Measurements from ENCODE around the gene DNMBP. TPM values are rescaled to one million over a fixed set of nuclear protein-coding genes. Genes with fewer than 3 reads are reported as not detected.

Gene DNMBP
- total RNA-seq, 1 experiment from 2014 or later, result 19.7 TPM

DNA sequence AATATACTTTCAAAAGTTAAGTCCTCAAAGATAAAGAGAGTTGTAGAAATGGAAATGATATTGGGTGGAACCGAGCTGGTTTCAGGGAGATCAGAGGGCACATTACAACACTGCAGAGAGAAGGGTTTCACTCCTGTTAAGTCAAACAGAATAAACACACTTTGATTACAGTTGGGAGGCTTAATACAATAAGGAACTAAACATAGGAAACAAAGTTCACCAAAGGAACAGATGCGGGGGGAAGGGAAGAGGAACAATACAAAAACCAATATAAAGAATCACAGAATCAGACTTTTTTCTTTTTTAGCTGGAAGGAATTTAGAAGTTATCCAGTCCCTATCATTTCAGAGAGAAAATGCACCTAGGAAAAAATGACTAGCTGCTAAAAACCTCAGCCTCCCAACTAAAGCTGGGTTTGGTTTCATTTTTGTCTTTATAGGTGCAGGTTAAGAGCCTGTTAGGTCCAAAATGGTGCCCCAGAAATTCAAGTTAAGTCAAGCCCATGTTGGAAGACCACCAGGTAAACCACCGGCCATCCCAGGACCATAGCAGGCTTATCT, 81.9 kb downstream of the DNMBP start:
- peaks cover 54% of the 10 kb centered on the region for H3K4me1 Mint-ChIP-seq
- TF ChIP-seq, protein P1, sequence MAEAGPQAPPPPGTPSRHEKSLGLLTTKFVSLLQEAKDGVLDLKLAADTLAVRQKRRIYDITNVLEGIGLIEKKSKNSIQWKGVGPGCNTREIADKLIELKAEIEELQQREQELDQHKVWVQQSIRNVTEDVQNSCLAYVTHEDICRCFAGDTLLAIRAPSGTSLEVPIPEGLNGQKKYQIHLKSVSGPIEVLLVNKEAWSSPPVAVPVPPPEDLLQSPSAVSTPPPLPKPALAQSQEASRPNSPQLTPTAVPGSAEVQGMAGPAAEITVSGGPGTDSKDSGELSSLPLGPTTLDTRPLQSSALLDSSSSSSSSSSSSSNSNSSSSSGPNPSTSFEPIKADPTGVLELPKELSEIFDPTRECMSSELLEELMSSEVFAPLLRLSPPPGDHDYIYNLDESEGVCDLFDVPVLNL (CRISPR knock-in tag; IDR thresholded peaks at IDR 0.05; ENCODE audit: borderline replicate concordance, low read depth), result no peak
- 0 out of 2 replicates have a peak, but pooled peaks have one; percentile 23 for TF ChIP-seq GABPB1 (CRISPR knock-in tag; IDR thresholded peaks at IDR 0.05)
- TF ChIP-seq, protein P2, sequence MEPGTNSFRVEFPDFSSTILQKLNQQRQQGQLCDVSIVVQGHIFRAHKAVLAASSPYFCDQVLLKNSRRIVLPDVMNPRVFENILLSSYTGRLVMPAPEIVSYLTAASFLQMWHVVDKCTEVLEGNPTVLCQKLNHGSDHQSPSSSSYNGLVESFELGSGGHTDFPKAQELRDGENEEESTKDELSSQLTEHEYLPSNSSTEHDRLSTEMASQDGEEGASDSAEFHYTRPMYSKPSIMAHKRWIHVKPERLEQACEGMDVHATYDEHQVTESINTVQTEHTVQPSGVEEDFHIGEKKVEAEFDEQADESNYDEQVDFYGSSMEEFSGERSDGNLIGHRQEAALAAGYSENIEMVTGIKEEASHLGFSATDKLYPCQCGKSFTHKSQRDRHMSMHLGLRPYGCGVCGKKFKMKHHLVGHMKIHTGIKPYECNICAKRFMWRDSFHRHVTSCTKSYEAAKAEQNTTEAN (CRISPR knock-in tag; IDR thresholded peaks at IDR 0.05), result no peak
- TF ChIP-seq ZNF317 (CRISPR knock-in tag; IDR thresholded peaks at IDR 0.05; ENCODE audit: borderline replicate concordance, low read depth), result no peak
- TF ChIP-seq STAT6 (CRISPR knock-in tag; conservative IDR thresholded peaks at IDR 0.05; ENCODE audit: low read depth), result no peak
- TF ChIP-seq, protein P3, sequence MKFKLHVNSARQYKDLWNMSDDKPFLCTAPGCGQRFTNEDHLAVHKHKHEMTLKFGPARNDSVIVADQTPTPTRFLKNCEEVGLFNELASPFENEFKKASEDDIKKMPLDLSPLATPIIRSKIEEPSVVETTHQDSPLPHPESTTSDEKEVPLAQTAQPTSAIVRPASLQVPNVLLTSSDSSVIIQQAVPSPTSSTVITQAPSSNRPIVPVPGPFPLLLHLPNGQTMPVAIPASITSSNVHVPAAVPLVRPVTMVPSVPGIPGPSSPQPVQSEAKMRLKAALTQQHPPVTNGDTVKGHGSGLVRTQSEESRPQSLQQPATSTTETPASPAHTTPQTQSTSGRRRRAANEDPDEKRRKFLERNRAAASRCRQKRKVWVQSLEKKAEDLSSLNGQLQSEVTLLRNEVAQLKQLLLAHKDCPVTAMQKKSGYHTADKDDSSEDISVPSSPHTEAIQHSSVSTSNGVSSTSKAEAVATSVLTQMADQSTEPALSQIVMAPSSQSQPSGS (CRISPR knock-in tag; IDR thresholded peaks at IDR 0.05; ENCODE audit: borderline replicate concordance, low read depth), result no peak
- no peak for TF ChIP-seq GTF2I (CRISPR knock-in tag; conservative IDR thresholded peaks at IDR 0.05)
- TF ChIP-seq JAZF1 (CRISPR knock-in tag; IDR thresholded peaks at IDR 0.05), result no peak
- TF ChIP-seq ZBTB21 (CRISPR knock-in tag; IDR thresholded peaks at IDR 0.05; ENCODE audit: borderline replicate concordance), result no peak
- ChIA-PET CTCF (interaction anchor here (0.5 to 1.3 kb wide), 3 partner anchors 39 to 118 kb away, joined by 3 to 4 read pairs (median 3); no protein-coding TSS in a partner anchor), POLR2A (interaction anchor here (2.2 kb wide), 1 partner anchor 14 kb away, joined by 6 read pairs; no protein-coding TSS in a partner anchor)
- no peak for DNase-seq (ENCODE audit: low spot score)
- H3K36me3 Mint-ChIP-seq, result no peaks in the 10 kb centered on the region
- no peaks in the 10 kb centered on the region for H3K27me3 Mint-ChIP-seq (ENCODE audit: low read depth)
- 0 out of 2 replicates have a peak, but pooled peaks cover 3% of the 10 kb centered on the region for H3K9me3 Mint-ChIP-seq
- H3K4me3 Mint-ChIP-seq, result peak overlapping the region; percentile 22; the same call in 1 of the 2 replicates
- ATAC-seq, result no peak
- 0 out of 2 replicates have a peak overlapping the region, but pooled peaks have one; percentile 5 for H3K27ac Mint-ChIP-seq

- H3K27me3 Mint-ChIP-seq (ENCODE audit: low read depth), result no peaks in the 10 kb centered on the region
- CTCF ChIA-PET, result interaction anchor here (0.5 to 1.3 kb wide), 5 partner anchors 39 to 119 kb away, joined by 3 to 4 read pairs (median 3); partner anchors contain the start of gene DNMBP
- no peak for ATAC-seq
- peak overlapping the region; percentile 72 for H3K27ac Mint-ChIP-seq
- peaks cover 54% of the 10 kb centered on the region for H3K4me1 Mint-ChIP-seq
- 0 out of 2 replicates have a peak overlapping the region, but pooled peaks have one; percentile 14 for H3K4me3 Mint-ChIP-seq
- H3K9me3 Mint-ChIP-seq, result 0 out of 2 replicates have a peak, but pooled peaks cover 3% of the 10 kb centered on the region
- POLR2A ChIA-PET, result interaction anchor here (2.2 kb wide), 1 partner anchor 13 kb away, joined by 6 read pairs; no protein-coding TSS in a partner anchor
- no peak for DNase-seq (ENCODE audit: low spot score)
- H3K36me3 Mint-ChIP-seq, result no peaks in the 10 kb centered on the region
- no peak for TF ChIP-seq HMGXB4 (CRISPR knock-in tag; IDR thresholded peaks at IDR 0.05)
- TF ChIP-seq FOXP1 (CRISPR knock-in tag; IDR thresholded peaks at IDR 0.05; ENCODE audit: borderline replicate concordance), result no peak
- TF ChIP-seq, protein P4, sequence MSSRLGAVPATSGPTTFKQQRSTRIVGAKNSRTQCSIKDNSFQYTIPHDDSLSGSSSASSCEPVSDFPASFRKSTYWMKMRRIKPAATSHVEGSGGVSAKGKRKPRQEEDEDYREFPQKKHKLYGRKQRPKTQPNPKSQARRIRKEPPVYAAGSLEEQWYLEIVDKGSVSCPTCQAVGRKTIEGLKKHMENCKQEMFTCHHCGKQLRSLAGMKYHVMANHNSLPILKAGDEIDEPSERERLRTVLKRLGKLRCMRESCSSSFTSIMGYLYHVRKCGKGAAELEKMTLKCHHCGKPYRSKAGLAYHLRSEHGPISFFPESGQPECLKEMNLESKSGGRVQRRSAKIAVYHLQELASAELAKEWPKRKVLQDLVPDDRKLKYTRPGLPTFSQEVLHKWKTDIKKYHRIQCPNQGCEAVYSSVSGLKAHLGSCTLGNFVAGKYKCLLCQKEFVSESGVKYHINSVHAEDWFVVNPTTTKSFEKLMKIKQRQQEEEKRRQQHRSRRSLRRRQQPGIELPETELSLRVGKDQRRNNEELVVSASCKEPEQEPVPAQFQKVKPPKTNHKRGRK (CRISPR knock-in tag; IDR thresholded peaks at IDR 0.05; ENCODE audit: borderline replicate concordance), result no peak
- TF ChIP-seq, protein P5, sequence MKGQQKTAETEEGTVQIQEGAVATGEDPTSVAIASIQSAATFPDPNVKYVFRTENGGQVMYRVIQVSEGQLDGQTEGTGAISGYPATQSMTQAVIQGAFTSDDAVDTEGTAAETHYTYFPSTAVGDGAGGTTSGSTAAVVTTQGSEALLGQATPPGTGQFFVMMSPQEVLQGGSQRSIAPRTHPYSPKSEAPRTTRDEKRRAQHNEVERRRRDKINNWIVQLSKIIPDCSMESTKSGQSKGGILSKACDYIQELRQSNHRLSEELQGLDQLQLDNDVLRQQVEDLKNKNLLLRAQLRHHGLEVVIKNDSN (CRISPR knock-in tag; IDR thresholded peaks at IDR 0.05), result no peak
- no peak for TF ChIP-seq SMAD4 (CRISPR knock-in tag; IDR thresholded peaks at IDR 0.05)
- no peak for TF ChIP-seq IRF1 (CRISPR knock-in tag; IDR thresholded peaks at IDR 0.05)
- TF ChIP-seq MAX (CRISPR knock-in tag; IDR thresholded peaks at IDR 0.05), result no peak
Observed at GRCh38 chr10:99926925-99927720, 82.6 kb downstream of the DNMBP start.
